PC-3 (cell line): ENCODE measurements around the gene RANBP3. TPM values are rescaled to one million over a fixed set of nuclear protein-coding genes. Genes with fewer than 3 reads are reported as not detected.

Experiments used
- ATAC-seq: fragments of 200-7000 bp; cut with Tn5 transposase; 2 replicates; pipeline ENCODE4 v1.9.1; 2020; ENCODE audit warnings: mild to moderate bottlenecking, moderate library complexity
- BruUV-seq: library from RNA; stranded (reverse); fragments of 400-500 nt; replicated peaks from 2 replicates; lab custom pipeline; 2021; lab: Mats Ljungman, UMichigan
- CTCF ChIA-PET: fragments of 300-600 bp; sonication (Branson Sonifier 250); formaldehyde crosslinking; loops from one replicate; lab custom pipeline; 2022; ENCODE audit warnings: antibody characterized with exemption; lab: Charles Lee
- POLR2A ChIA-PET: fragments of 300-600 bp; sonication (Branson Sonifier 250); formaldehyde crosslinking; loops from one replicate; lab custom pipeline; 2022; ENCODE audit warnings: antibody characterized with exemption; ENCODE audit not compliant: unreplicated experiment; lab: Charles Lee
- DNase-seq: peaks from one replicate; pipeline ENCODE4 v3.0.0-alpha.2; 2015
- H2AFZ ChIP-seq: fragments of 300-600 bp; sonication (generic); 2 replicates; pipeline ENCODE4 v1.6.0; 2016; ENCODE audit warnings: antibody characterized with exemption, low read length
- H3F3A ChIP-seq: fragments of 300-600 bp; sonication (generic); one replicate; pipeline ENCODE4 v1.6.0; 2017; ENCODE audit warnings: antibody characterized with exemption, low read length, control low read depth, mild to moderate bottlenecking; ENCODE audit not compliant: unreplicated experiment
- H3K27ac ChIP-seq: fragments of 300-600 bp; sonication (generic); 2 replicates; pipeline ENCODE4 v1.5.1; 2016; ENCODE audit warnings: mild to moderate bottlenecking, low read length
- H3K27me3 ChIP-seq: fragments of 300-600 bp; sonication (generic); 2 replicates; pipeline ENCODE4 v1.6.1; 2016; ENCODE audit warnings: low read length, mixed read lengths
- H3K36me3 ChIP-seq: fragments of 300-600 bp; sonication (generic); 2 replicates; pipeline ENCODE4 v1.6.1; 2016; ENCODE audit warnings: low read depth, mixed run types, low read length, mixed read lengths
- H3K4me1 ChIP-seq: fragments of 300-600 bp; sonication (generic); 2 replicates; pipeline ENCODE4 v1.5.1; 2016; ENCODE audit warnings: low read length; ENCODE audit not compliant: insufficient read depth
- H3K4me2 ChIP-seq: fragments of 300-600 bp; sonication (generic); 2 replicates; pipeline ENCODE4 v1.6.0; 2016; ENCODE audit warnings: low read length
- H3K4me3 ChIP-seq: fragments of 300-600 bp; sonication (generic); 2 replicates; pipeline ENCODE4 v1.5.1; 2016; ENCODE audit warnings: mild to moderate bottlenecking, low read length, mixed read lengths
- H3K79me2 ChIP-seq: fragments of 300-600 bp; sonication (generic); 2 replicates; pipeline ENCODE4 v1.6.1; 2017; ENCODE audit warnings: low read length, mixed read lengths
- H3K9ac ChIP-seq: fragments of 300-600 bp; sonication (generic); 2 replicates; pipeline ENCODE4 v1.6.0; 2016; ENCODE audit warnings: mild to moderate bottlenecking, low read length
- H3K9me2 ChIP-seq: fragments of 300-600 bp; sonication (generic); replicated peaks from 2 replicates; pipeline ENCODE4 v1.6.1; 2016; ENCODE audit warnings: mixed run types, low read length, mixed read lengths
- H3K9me3 ChIP-seq: fragments of 300-600 bp; sonication (generic); 2 replicates; pipeline ENCODE4 v1.6.1; 2016; ENCODE audit warnings: low read length, mixed read lengths
- H4K20me1 ChIP-seq: fragments of 300-600 bp; sonication (generic); 2 replicates; pipeline ENCODE4 v1.6.1; 2016; ENCODE audit warnings: low read length, mixed read lengths
- CTCF ChIP-seq: fragments of 300-600 bp; sonication (generic); conservative IDR thresholded peaks from 2 replicates; pipeline ENCODE4 v1.5.1; 2017; ENCODE audit warnings: antibody characterized with exemption, low read depth, mild to moderate bottlenecking, low read length
- EZH2 ChIP-seq: fragments of 300-600 bp; sonication (generic); IDR thresholded peaks from one replicate; pipeline ENCODE4 v1.6.1; 2017; ENCODE audit warnings: antibody characterized with exemption, mild to moderate bottlenecking, low read length; ENCODE audit not compliant: unreplicated experiment
- EZH2phosphoT487 ChIP-seq: fragments of 300-600 bp; sonication (generic); IDR thresholded peaks from 2 replicates; pipeline ENCODE4 v1.6.1; 2018; ENCODE audit warnings: mild to moderate bottlenecking, antibody characterized with exemption, low read length, borderline replicate concordance
- intact Hi-C: fragments of 100-400 bp; cut with micrococcal nuclease; formaldehyde crosslinking; loops from 2 replicates; pipeline ENCODE4 v1.9.0; 2023
- total RNA-seq: library from RNA; depleted of rRNA; stranded (reverse); fragments of >200 nt; gene quantifications from 2 replicates; pipeline ENCODE4 v1.2.3, GENCODE V29; 2014

RANBP3 gene
- total RNA-seq, 1 experiment from 2014 or later, result 114 TPM

GRCh38 chr19:5880604-5881078 is 97.3 kb downstream of the RANBP3 start:
- TF ChIP-seq EZH2phosphoT487 (no peak), CTCF (no peak), EZH2 (no peak)
- H3K4me2 ChIP-seq, result no peak overlapping the region
- H3K9me2 ChIP-seq, result no peaks in the 10 kb centered on the region
- no peaks in the 10 kb centered on the region for H3K4me1 ChIP-seq
- no peak for DNase-seq
- no peaks in the 10 kb centered on the region for H4K20me1 ChIP-seq
- ChIA-PET CTCF (no interaction called here), POLR2A (no interaction called here)
- H3F3A ChIP-seq, result no peaks in the 10 kb centered on the region
- no peak overlapping the region for H3K4me3 ChIP-seq
- no peak overlapping the region for H3K9ac ChIP-seq
- no peak for ATAC-seq
- H2AFZ ChIP-seq, result no peak overlapping the region
- H3K27ac ChIP-seq, result no peak overlapping the region
- intact Hi-C loops, result no loop called here
- no peaks in the 10 kb centered on the region for H3K9me3 ChIP-seq
- H3K79me2 ChIP-seq, result no peaks in the 10 kb centered on the region
- peaks cover 19% of the 10 kb centered on the region for H3K27me3 ChIP-seq
- no peaks in the 10 kb centered on the region for H3K36me3 ChIP-seq
- BruUV-seq, result no TSS peak

GRCh38 chr19:5880196-5880595 is 97.7 kb downstream of the RANBP3 start:
- BruUV-seq, result no TSS peak
- CTCF ChIA-PET, result no interaction called here
- POLR2A ChIA-PET, result no interaction called here

More at GRCh38 chr19:5880196-5880595, 97.7 kb downstream of the RANBP3 start:
- Histone ChIP-seq H3K27me3 (peaks cover 19% of the 10 kb centered on the region), H3K4me1 (no peaks in the 10 kb centered on the region), H3K9me3 (no peaks in the 10 kb centered on the region), H4K20me1 (no peaks in the 10 kb centered on the region), H3F3A (peaks cover 3% of the 10 kb centered on the region), H3K4me2 (no peak overlapping the region), H3K79me2 (no peaks in the 10 kb centered on the region), H3K9me2 (no peaks in the 10 kb centered on the region), H3K36me3 (no peaks in the 10 kb centered on the region), H2AFZ (no peak overlapping the region), H3K9ac (no peak overlapping the region), H3K4me3 (no peak overlapping the region), H3K27ac (no peak overlapping the region)
- ATAC-seq (no peak), DNase-seq (no peak)
- TF ChIP-seq EZH2phosphoT487 (no peak), EZH2 (no peak), CTCF (no peak)
- intact Hi-C loops, result no loop called here
